IPS DF 6.9 (cell line): ENCODE measurements around the gene ATP8A2.
"Not testable (repeated sequence)": the region's sequence is repeated elsewhere in the genome, so short reads cannot be mapped to it uniquely, and the experiment has no call there.

ENCODE experiments used
- DNase-seq: peaks from one replicate; pipeline ENCODE4 v3.0.0-alpha.2; 2013; ENCODE audit warnings: low read depth, low spot score
- H3K27ac ChIP-seq: one replicate; pipeline ENCODE4 v1.5.1; 2013; ENCODE audit warnings: low read length, control low read depth
- H3K27me3 ChIP-seq: 2 replicates; pipeline ENCODE4 v1.6.1; 2013; ENCODE audit warnings: mild to moderate bottlenecking, low read length; ENCODE audit not compliant: control insufficient read depth, insufficient read depth
- H3K36me3 ChIP-seq: 2 replicates; pipeline ENCODE4 v1.6.1; 2013; ENCODE audit warnings: low read length; ENCODE audit not compliant: control insufficient read depth, insufficient read depth
- H3K4me1 ChIP-seq: 2 replicates; pipeline ENCODE4 v1.6.1; 2013; ENCODE audit warnings: low read length; ENCODE audit not compliant: control insufficient read depth, insufficient read depth
- H3K4me3 ChIP-seq: 2 replicates; pipeline ENCODE4 v1.5.1; 2013; ENCODE audit warnings: mild to moderate bottlenecking, low read length
- H3K9me3 ChIP-seq: 2 replicates; pipeline ENCODE4 v1.6.1; 2013; ENCODE audit warnings: low read length, inconsistent platforms; ENCODE audit not compliant: control insufficient read depth, insufficient read depth
- WGBS: extraction: QIAGEN DNeasy Blood & Tissue Kit; methylation state at CpG from one replicate; pipeline ENCODE4 v1.1.7; 2013; ENCODE audit warnings: mixed read lengths, missing lambda C conversion rate; ENCODE audit not compliant: insufficient read length, insufficient coverage; 5-methylcytosine and 5-hydroxymethylcytosine counted together

Gene ATP8A2

DNA sequence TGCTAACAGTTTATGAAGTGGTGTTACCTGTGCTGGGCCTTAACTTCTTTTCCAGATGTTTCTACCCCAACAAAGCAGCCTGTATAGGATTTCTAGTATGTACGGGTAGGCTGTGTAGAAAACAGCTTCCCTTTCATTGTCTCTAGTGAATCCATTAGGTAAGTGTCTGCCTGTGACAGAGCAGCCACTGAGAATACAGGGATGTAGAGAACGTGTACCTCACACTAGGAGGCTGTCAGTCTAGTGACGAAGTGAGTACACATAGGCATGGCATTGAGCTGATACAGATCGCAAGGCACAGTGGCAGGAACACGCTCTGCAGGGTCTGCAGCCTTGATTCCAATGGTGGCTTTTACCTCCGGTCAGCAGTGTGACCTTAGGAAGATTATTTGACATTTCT lies 562.4 kb downstream of the ATP8A2 start:
- Histone ChIP-seq H3K4me1 (no peaks in the 10 kb centered on the region), H3K9me3 (no peaks in the 10 kb centered on the region), H3K36me3 (no peaks in the 10 kb centered on the region), H3K27ac (no peak overlapping the region), H3K27me3 (no peaks in the 10 kb centered on the region), H3K4me3 (no peak overlapping the region)
- WGBS, result no CpG with 5 or more reads among the region's 6 CpGs
- no peak for DNase-seq

GRCh38 chr13:25939961-25940687 lies 568.4 kb downstream of the ATP8A2 start:
- WGBS, result no CpG with 5 or more reads among the region's 24 CpGs

GRCh38 chr13:25943081-25943480 lies 571.3 kb downstream of the ATP8A2 start:
- H3K27me3 ChIP-seq, result no peaks in the 10 kb centered on the region
- no CpG with 5 or more reads among the region's 5 CpGs for WGBS

More at GRCh38 chr13:25939961-25940687, 568.4 kb downstream of the ATP8A2 start:
- H3K4me3 ChIP-seq, result no peak overlapping the region
- H3K36me3 ChIP-seq, result no peaks in the 10 kb centered on the region
- DNase-seq, result no peak
- H3K9me3 ChIP-seq, result no peaks in the 10 kb centered on the region
- H3K27me3 ChIP-seq, result no peaks in the 10 kb centered on the region
- H3K27ac ChIP-seq, result no peak overlapping the region
- H3K4me1 ChIP-seq, result no peaks in the 10 kb centered on the region

DNA sequence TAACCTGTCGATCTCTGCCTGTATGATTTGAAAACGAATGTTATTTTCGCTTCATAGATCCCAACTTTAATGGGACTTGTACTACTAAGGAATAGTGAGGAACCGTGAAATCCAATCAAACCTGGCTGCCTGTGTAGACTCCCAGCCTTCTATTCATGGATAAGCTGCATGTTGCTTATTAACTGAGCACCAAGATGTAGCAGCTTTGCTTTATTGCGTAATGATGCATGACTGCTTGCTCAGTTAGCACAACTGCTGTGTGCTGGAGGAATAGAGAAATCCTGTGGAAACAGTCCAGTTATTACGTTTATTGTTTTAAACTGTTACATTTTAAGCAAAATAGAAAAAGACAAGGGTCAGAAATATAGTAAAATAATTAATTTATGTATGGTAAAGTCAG lies 571.9 kb downstream of the ATP8A2 start:
- Histone ChIP-seq H3K9me3 (no peaks in the 10 kb centered on the region), H3K4me3 (no peak overlapping the region), H3K4me1 (no peaks in the 10 kb centered on the region), H3K27me3 (no peaks in the 10 kb centered on the region), H3K27ac (no peak overlapping the region), H3K36me3 (no peaks in the 10 kb centered on the region)
- no peak for DNase-seq
- WGBS, result no CpG with 5 or more reads among the region's 6 CpGs

More at GRCh38 chr13:25943081-25943480, 571.3 kb downstream of the ATP8A2 start:
- DNase-seq, result no peak
- H3K4me1 ChIP-seq, result no peaks in the 10 kb centered on the region
- H3K36me3 ChIP-seq, result no peaks in the 10 kb centered on the region
- no peak overlapping the region for H3K27ac ChIP-seq
- H3K9me3 ChIP-seq, result no peaks in the 10 kb centered on the region
- no peak overlapping the region for H3K4me3 ChIP-seq

DNA sequence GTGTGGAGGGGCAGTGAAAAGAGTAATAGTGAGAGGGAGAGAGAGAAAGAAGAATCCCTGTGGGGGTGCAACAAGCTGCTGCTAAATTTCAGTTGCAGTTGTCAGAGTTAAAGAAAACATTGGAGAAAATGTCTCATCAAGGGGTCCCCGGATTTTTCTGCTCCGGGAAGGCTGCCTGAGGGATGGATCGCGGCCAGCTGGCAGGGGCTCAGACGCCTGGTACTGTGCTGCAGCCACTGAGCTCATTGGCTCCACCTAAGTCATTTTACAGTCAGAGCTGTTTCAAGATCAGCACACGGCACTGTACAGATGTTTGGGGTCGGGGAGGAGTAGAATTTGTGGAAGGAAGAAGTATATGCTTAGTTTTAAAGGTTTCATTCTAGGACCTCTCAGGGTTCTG lies 573.8 kb downstream of the ATP8A2 start:
- Histone ChIP-seq H3K27ac (no peak overlapping the region), H3K36me3 (no peaks in the 10 kb centered on the region), H3K27me3 (no peaks in the 10 kb centered on the region), H3K9me3 (no peaks in the 10 kb centered on the region), H3K4me3 (no peak overlapping the region), H3K4me1 (no peaks in the 10 kb centered on the region)
- WGBS, result 100% methylated on average over 1 of the region's 7 CpGs
- DNase-seq, result no peak

- no peak overlapping the region for H3K4me3 ChIP-seq
- DNase-seq, result no peak
- no peaks in the 10 kb centered on the region for H3K27me3 ChIP-seq
- no CpG with 5 or more reads among the region's 6 CpGs for WGBS
- no peaks in the 10 kb centered on the region for H3K4me1 ChIP-seq
- H3K27ac ChIP-seq, result no peak overlapping the region
- H3K36me3 ChIP-seq, result 0 out of 2 replicates have a peak, but pooled peaks cover 3% of the 10 kb centered on the region
- peaks cover 2% of the 10 kb centered on the region; the same call in 1 of the 2 replicates for H3K9me3 ChIP-seq
Observed at GRCh38 chr13:25946321-25946720, 574.5 kb downstream of the ATP8A2 start.

DNA sequence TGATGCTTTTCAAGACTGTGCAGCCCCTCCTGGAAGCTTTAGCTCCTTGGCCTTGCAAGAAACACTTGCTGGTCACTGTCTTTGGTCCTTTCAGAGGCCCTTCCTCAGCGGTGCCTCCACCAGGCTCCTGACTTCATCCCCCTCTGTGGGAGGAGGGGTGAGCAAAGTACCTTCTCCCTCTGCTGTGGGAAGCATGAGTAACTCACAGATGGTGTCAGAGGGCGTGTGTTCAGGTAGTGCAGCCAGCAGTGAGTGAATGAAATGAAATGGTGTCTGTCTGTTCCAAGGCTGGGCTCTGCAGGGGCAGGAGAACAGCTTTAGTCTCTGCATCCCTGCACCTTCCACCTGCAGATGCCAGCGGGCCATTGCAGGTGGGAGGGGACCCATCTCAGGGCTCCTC lies 577.1 kb downstream of the ATP8A2 start:
- Histone ChIP-seq H3K4me1 (no peaks in the 10 kb centered on the region), H3K4me3 (no peak overlapping the region), H3K36me3 (0 out of 2 replicates have a peak, but pooled peaks cover 3% of the 10 kb centered on the region), H3K9me3 (peaks cover 2% of the 10 kb centered on the region; the same call in 1 of the 2 replicates), H3K27me3 (no peaks in the 10 kb centered on the region), H3K27ac (no peak overlapping the region)
- no CpG with 5 or more reads among the region's 3 CpGs for WGBS
- no peak for DNase-seq

DNA sequence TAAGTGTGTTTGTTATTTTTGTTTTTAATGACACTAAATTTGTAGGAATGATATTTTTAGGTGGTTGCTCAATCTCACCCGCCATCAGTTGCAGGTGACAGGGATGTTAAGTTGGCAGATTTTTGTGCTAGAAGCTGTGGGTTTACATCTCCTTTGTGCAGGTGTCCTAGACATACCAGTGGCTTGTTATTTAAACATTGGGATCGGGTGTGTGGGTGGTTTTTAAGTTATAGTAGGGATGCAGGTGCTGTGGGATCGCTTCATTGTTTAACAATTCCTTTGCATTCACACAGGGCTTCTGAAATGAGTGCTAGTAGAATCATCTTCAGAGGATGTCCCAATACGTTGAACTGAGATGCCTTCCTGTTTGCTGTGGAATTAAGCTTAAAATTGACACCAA lies 580.1 kb downstream of the ATP8A2 start:
- 0 out of 2 replicates have a peak, but pooled peaks cover 3% of the 10 kb centered on the region for H3K36me3 ChIP-seq
- H3K27me3 ChIP-seq, result no peaks in the 10 kb centered on the region
- whole genome bisulfite sequencing, result no CpG with 5 or more reads among the region's 4 CpGs
- peaks cover 2% of the 10 kb centered on the region; the same call in 1 of the 2 replicates for H3K9me3 ChIP-seq
- H3K27ac ChIP-seq, result no peak overlapping the region
- no peak for DNase-seq
- H3K4me3 ChIP-seq, result no peak overlapping the region
- no peaks in the 10 kb centered on the region for H3K4me1 ChIP-seq

GRCh38 chr13:25954080-25954479 lies 582.3 kb downstream of the ATP8A2 start:
- no CpG with 5 or more reads among the region's 5 CpGs for WGBS
- not testable (repeated sequence) for H3K4me1 ChIP-seq, H3K27me3 ChIP-seq

GRCh38 chr13:25954943-25955342 lies 583.2 kb downstream of the ATP8A2 start:
- not testable (repeated sequence) for H3K4me1 ChIP-seq, H3K36me3 ChIP-seq, H3K4me3 ChIP-seq, DNase-seq, H3K27me3 ChIP-seq, H3K9me3 ChIP-seq, H3K27ac ChIP-seq
- WGBS, result no CpG with 5 or more reads among the region's 1 CpG

More at GRCh38 chr13:25954080-25954479, 582.3 kb downstream of the ATP8A2 start:
- H3K9me3 ChIP-seq, H3K4me3 ChIP-seq, H3K27ac ChIP-seq, H3K36me3 ChIP-seq, DNase-seq: not testable (repeated sequence)

DNA sequence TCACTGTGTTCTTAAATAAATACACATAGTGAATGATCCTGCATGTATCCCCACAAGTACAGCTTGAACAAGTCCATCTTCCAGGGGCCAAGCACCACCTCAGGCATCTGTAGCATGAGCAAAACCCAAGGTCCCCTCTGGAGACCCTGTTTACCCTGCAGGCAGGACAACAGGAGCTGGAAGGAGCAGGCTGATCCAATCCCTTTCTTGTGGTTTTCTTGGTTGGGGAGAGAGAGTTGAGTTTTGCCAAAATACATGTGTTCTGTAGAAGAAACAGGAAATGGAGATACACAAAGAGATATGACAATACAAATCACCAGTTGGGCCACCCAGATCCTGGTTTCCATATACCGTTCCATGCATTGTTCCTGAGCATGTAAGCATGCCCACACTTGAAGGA lies 587.2 kb downstream of the ATP8A2 start:
- DNase-seq, result no peak
- Histone ChIP-seq H3K4me3 (no peak overlapping the region), H3K27me3 (no peaks in the 10 kb centered on the region; the same call in 1 of the 2 replicates), H3K4me1 (no peaks in the 10 kb centered on the region; the same call in 1 of the 2 replicates), H3K9me3 (no peaks in the 10 kb centered on the region), H3K36me3 (no peaks in the 10 kb centered on the region), H3K27ac (no peak overlapping the region)
- no CpG with 5 or more reads among the region's 1 CpG for WGBS
